Osteoblast (primary cell): Measurements from ENCODE around the gene AHSP. TPM values are rescaled to one million over a fixed set of nuclear protein-coding genes. Genes with fewer than 3 reads are reported as not detected.

Experiments used
- DNase-seq: peaks from one replicate; pipeline ENCODE4 v3.0.0; 2011; ENCODE audit warnings: low spot score, mixed read lengths; ENCODE audit not compliant: insufficient read length; ENCODE audit errors: missing footprints
- H2AFZ ChIP-seq: 2 replicates; pipeline ENCODE4 v1.6.0; 2011; ENCODE audit warnings: mild to moderate bottlenecking, low read length
- H3K27ac ChIP-seq: 2 replicates; pipeline ENCODE4 v1.5.1; 2011; ENCODE audit warnings: mild to moderate bottlenecking, low read depth, low read length, moderate library complexity
- H3K27me3 ChIP-seq: 2 replicates; pipeline ENCODE4 v1.6.0; 2012; ENCODE audit warnings: mild to moderate bottlenecking, control low read depth, inconsistent platforms, low read length, moderate library complexity; ENCODE audit not compliant: insufficient read depth
- H3K36me3 ChIP-seq: 2 replicates; pipeline ENCODE4 v1.5.1; 2011; ENCODE audit warnings: mild to moderate bottlenecking, low read length, control low read depth, moderate library complexity; ENCODE audit not compliant: insufficient read depth
- H3K4me1 ChIP-seq: 2 replicates; pipeline ENCODE4 v1.5.1; 2011; ENCODE audit warnings: mild to moderate bottlenecking, low read length, control low read depth, moderate library complexity; ENCODE audit not compliant: insufficient read depth
- H3K4me2 ChIP-seq: 2 replicates; pipeline ENCODE4 v1.6.0; 2011; ENCODE audit warnings: mild to moderate bottlenecking, low read length; ENCODE audit not compliant: insufficient read depth
- H3K4me3 ChIP-seq: fragments of 200-600 bp; sonication (generic); 3 replicates; pipeline ENCODE4 v1.5.1; 2012; ENCODE audit warnings: mild to moderate bottlenecking, low read length, inconsistent platforms; ENCODE audit not compliant: insufficient read depth
- H3K79me2 ChIP-seq: 2 replicates; pipeline ENCODE4 v1.6.0; 2012; ENCODE audit warnings: mild to moderate bottlenecking, low read length, control low read depth, inconsistent platforms; ENCODE audit not compliant: insufficient read depth
- H3K9me3 ChIP-seq: 2 replicates; pipeline ENCODE4 v1.5.1; 2011; ENCODE audit warnings: low read depth, low read length, control low read depth
- H4K20me1 ChIP-seq: 2 replicates; pipeline ENCODE4 v1.6.0; 2012; ENCODE audit warnings: mild to moderate bottlenecking, low read length, control low read depth; ENCODE audit not compliant: insufficient read depth
- total RNA-seq: library from RNA; depleted of rRNA; stranded (reverse); fragments of >200 nt; gene quantifications from 2 replicates; pipeline ENCODE4 v1.2.3, GENCODE V29; 2012
- TF ChIP-seq, protein P1 (sequence below): IDR thresholded peaks from 2 replicates; pipeline ENCODE4 v1.5.1; 2011; ENCODE audit warnings: mild to moderate bottlenecking, low read depth, low read length, moderate library complexity; ENCODE audit errors: extremely low read depth

Gene AHSP
- total RNA-seq, 1 donor, result not detected

DNA sequence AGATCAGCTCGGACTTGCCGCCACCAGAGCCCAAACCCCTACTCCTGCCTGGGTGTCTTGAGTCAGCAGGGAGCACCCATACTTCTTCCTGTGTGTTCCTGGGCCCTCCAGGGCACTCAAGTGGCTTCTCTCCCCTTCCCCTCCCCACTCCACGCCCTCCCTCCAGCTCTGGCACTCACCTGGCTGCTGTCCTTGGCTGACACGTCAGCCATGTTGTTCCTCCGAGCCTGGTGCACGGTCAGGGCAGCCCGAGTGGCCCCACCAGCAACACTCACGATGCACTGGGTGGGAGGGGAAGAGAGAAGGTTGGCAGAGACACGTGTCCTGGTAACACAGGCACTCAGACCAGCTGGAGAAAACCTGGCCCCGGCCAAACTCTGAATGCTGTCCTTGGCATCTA is 31.0 kb upstream of the AHSP start:
- Histone ChIP-seq H3K4me2 (no peak overlapping the region), H3K79me2 (peaks cover 5% of the 10 kb centered on the region), H3K4me3 (no peak overlapping the region), H3K9me3 (no peaks in the 10 kb centered on the region), H3K27ac (no peak overlapping the region), H3K36me3 (peaks cover 52% of the 10 kb centered on the region), H3K27me3 (no peaks in the 10 kb centered on the region), H3K4me1 (no peaks in the 10 kb centered on the region), H2AFZ (no peak overlapping the region), H4K20me1 (peaks cover 9% of the 10 kb centered on the region)
- DNase-seq, result no peak
- TF ChIP-seq, protein P1, sequence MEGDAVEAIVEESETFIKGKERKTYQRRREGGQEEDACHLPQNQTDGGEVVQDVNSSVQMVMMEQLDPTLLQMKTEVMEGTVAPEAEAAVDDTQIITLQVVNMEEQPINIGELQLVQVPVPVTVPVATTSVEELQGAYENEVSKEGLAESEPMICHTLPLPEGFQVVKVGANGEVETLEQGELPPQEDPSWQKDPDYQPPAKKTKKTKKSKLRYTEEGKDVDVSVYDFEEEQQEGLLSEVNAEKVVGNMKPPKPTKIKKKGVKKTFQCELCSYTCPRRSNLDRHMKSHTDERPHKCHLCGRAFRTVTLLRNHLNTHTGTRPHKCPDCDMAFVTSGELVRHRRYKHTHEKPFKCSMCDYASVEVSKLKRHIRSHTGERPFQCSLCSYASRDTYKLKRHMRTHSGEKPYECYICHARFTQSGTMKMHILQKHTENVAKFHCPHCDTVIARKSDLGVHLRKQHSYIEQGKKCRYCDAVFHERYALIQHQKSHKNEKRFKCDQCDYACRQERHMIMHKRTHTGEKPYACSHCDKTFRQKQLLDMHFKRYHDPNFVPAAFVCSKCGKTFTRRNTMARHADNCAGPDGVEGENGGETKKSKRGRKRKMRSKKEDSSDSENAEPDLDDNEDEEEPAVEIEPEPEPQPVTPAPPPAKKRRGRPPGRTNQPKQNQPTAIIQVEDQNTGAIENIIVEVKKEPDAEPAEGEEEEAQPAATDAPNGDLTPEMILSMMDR, result no peak

DNA sequence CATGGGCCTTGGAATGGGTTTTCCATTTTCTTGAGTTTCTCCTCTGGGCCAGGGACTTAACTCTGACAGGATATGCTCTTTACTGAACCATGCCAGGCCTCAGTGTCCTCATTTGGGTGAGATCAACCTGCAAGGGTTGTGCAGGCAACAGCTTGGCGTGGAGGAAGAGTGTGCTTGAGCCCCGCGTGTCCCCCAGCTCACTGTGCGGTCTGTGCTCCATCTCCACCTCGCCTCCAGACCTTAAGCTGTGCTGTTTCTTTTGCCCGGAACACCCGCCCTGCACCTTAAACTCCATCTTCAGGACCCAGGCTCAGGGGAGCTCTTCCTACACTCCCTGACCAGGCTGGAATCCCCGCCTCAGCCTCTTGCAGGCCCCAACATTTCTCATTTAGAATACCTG is 29.2 kb upstream of the AHSP start:
- H3K79me2 ChIP-seq, result peaks cover 14% of the 10 kb centered on the region
- TF ChIP-seq, protein P1, result no peak

DNA sequence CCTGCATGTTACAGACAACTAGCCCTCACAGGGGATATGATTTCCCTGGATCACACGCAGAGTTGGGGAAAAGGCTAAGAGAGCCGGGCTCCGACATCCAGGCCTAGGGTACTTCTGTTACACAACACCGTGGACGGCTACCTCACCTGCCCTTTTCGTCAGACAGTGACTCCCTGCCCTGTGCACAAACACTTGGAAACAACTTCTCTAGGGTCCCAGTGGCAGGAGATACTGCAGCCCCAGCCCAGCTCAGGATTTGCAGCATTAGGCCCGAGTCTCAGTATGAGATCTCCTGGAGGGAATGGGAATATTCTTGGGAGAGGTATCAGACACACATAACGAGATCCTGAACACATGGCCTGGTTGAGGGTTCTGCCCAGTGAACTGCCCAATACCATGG is 27.8 kb upstream of the AHSP start:
- H3K4me2 ChIP-seq, result no peak overlapping the region
- TF ChIP-seq, protein P1, result no peak
- peaks cover 13% of the 10 kb centered on the region for H4K20me1 ChIP-seq
- no peaks in the 10 kb centered on the region for H3K9me3 ChIP-seq
- H3K27me3 ChIP-seq, result no peaks in the 10 kb centered on the region
- no peak for DNase-seq
- no peak overlapping the region for H3K4me3 ChIP-seq
- H3K4me1 ChIP-seq, result peaks cover 9% of the 10 kb centered on the region
- no peak overlapping the region for H2AFZ ChIP-seq
- H3K36me3 ChIP-seq, result peaks cover 37% of the 10 kb centered on the region
- H3K79me2 ChIP-seq, result peaks cover 14% of the 10 kb centered on the region
- no peak overlapping the region for H3K27ac ChIP-seq

More for the DNA sequence above, 29.2 kb upstream of the AHSP start:
- H3K9me3 ChIP-seq, result no peaks in the 10 kb centered on the region
- no peaks in the 10 kb centered on the region for H3K27me3 ChIP-seq
- H3K36me3 ChIP-seq, result peaks cover 38% of the 10 kb centered on the region
- no peak overlapping the region for H3K4me2 ChIP-seq
- no peak overlapping the region for H2AFZ ChIP-seq
- H4K20me1 ChIP-seq, result peaks cover 13% of the 10 kb centered on the region
- no peak overlapping the region for H3K4me3 ChIP-seq
- H3K27ac ChIP-seq, result no peak overlapping the region
- no peak for DNase-seq
- H3K4me1 ChIP-seq, result peaks cover 9% of the 10 kb centered on the region

- Histone ChIP-seq H3K27me3 (no peaks in the 10 kb centered on the region), H4K20me1 (peaks cover 13% of the 10 kb centered on the region), H3K79me2 (peaks cover 18% of the 10 kb centered on the region), H3K4me1 (peaks cover 12% of the 10 kb centered on the region), H3K4me2 (no peak overlapping the region), H3K9me3 (no peaks in the 10 kb centered on the region), H3K36me3 (peaks cover 37% of the 10 kb centered on the region), H2AFZ (no peak overlapping the region), H3K4me3 (no peak overlapping the region), H3K27ac (no peak overlapping the region)
- DNase-seq, result no peak
- TF ChIP-seq, protein P1, result no peak
Observed at GRCh38 chr16:31501226-31501965, 26.3 kb upstream of the AHSP start.
